GM23248 (cell line): ENCODE data around the gene TNFRSF1B. TPM values are rescaled to one million over a fixed set of nuclear protein-coding genes. Genes with fewer than 3 reads are reported as not detected.

Experiments
- DNase-seq: peaks from one replicate; pipeline ENCODE4 v3.0.0-alpha.2; 2015
- H2AFZ ChIP-seq: fragments of 200-600 bp; sonication (generic); 2 replicates; pipeline ENCODE4 v1.6.1; 2016; ENCODE audit warnings: antibody characterized with exemption
- H3F3A ChIP-seq: fragments of 200-600 bp; sonication (generic); 2 replicates; pipeline ENCODE4 v1.6.1; 2016; ENCODE audit warnings: mild to moderate bottlenecking, antibody characterized with exemption, mixed run types; ENCODE audit not compliant: insufficient read depth
- H3K27ac ChIP-seq: fragments of 200-600 bp; sonication (generic); 2 replicates; pipeline ENCODE4 v1.5.1; 2016; ENCODE audit warnings: mild to moderate bottlenecking
- H3K27me3 ChIP-seq: fragments of 200-600 bp; sonication (generic); replicated peaks from 2 replicates; pipeline ENCODE4 v1.6.1; 2016; ENCODE audit warnings: mild to moderate bottlenecking; ENCODE audit not compliant: insufficient read depth
- H3K36me3 ChIP-seq: fragments of 200-600 bp; sonication (generic); 2 replicates; pipeline ENCODE4 v1.6.1; 2016; ENCODE audit warnings: low read depth, mild to moderate bottlenecking
- H3K4me1 ChIP-seq: fragments of 200-600 bp; sonication (generic); 2 replicates; pipeline ENCODE4 v1.6.1; 2016; ENCODE audit warnings: mild to moderate bottlenecking; ENCODE audit not compliant: insufficient read depth
- H3K4me2 ChIP-seq: fragments of 200-600 bp; sonication (generic); one replicate; pipeline ENCODE4 v1.6.1; 2016; ENCODE audit warnings: mild to moderate bottlenecking; ENCODE audit not compliant: unreplicated experiment
- H3K4me3 ChIP-seq: fragments of 200-600 bp; sonication (generic); 2 replicates; pipeline ENCODE4 v1.5.1; 2016; ENCODE audit warnings: mild to moderate bottlenecking
- H3K79me2 ChIP-seq: fragments of 200-600 bp; sonication (generic); 2 replicates; pipeline ENCODE4 v1.6.1; 2016; ENCODE audit warnings: mild to moderate bottlenecking; ENCODE audit not compliant: insufficient read depth
- H3K9ac ChIP-seq: fragments of 200-600 bp; sonication (generic); 2 replicates; pipeline ENCODE4 v1.6.1; 2016; ENCODE audit warnings: mild to moderate bottlenecking
- H3K9me2 ChIP-seq: fragments of 200-600 bp; sonication (generic); 2 replicates; pipeline ENCODE4 v1.6.1; 2016; ENCODE audit warnings: mixed run types, mild to moderate bottlenecking, moderate library complexity; ENCODE audit not compliant: insufficient read depth
- H3K9me3 ChIP-seq: fragments of 200-600 bp; sonication (generic); one replicate; pipeline ENCODE4 v1.6.1; 2017; ENCODE audit warnings: low read depth
- H4K20me1 ChIP-seq: fragments of 200-600 bp; sonication (generic); 2 replicates; pipeline ENCODE4 v1.6.0; 2016; ENCODE audit not compliant: insufficient read depth
- EZH2 ChIP-seq: fragments of 200-600 bp; sonication (generic); IDR thresholded peaks from 2 replicates; pipeline ENCODE4 v1.6.1; 2018; ENCODE audit warnings: antibody characterized with exemption, mild to moderate bottlenecking; ENCODE audit not compliant: insufficient read depth, poor library complexity, severe bottlenecking
- EZH2phosphoT487 ChIP-seq: fragments of 200-600 bp; sonication (generic); IDR thresholded peaks from 2 replicates; pipeline ENCODE4 v1.6.1; 2018; ENCODE audit warnings: antibody characterized with exemption, moderate library complexity, mild to moderate bottlenecking, low read depth; ENCODE audit not compliant: insufficient read depth
- WGBS, 2 experiments: methylation state at CpG; one replicate each; pipeline ENCODE4 v1.1.6; 2015 to 2017; ENCODE audit warnings: low lambda C conversion rate in 2 of 2, low coverage in 1 of 2; ENCODE audit errors: missing lambda C conversion rate in 2 of 2; 5-methylcytosine and 5-hydroxymethylcytosine counted together
- in situ Hi-C: fragments of 300-500 bp; cut with MboI; formaldehyde crosslinking; loops from 2 replicates; pipeline ENCODE4 v1.15.0; 2020
- polyA plus RNA-seq: library from polyadenylated mRNA; unstranded; fragments of >200 nt; fragmentation: Nextera tagmentation; extraction: Ambion mirVana; gene quantifications from 2 replicates; pipeline ENCODE4 v1.2.1, GENCODE V29; 2016
- total RNA-seq: library from RNA; depleted of rRNA; stranded (reverse); fragments of >200 nt; shearing (Covaris generic); gene quantifications from 2 replicates; pipeline ENCODE4 v1.2.3, GENCODE V29; 2014; rRNA removed

Gene TNFRSF1B
- 0.25 and 2.9 TPM in 2 replicates for total RNA-seq
- polyA plus RNA-seq: 1.1 and 1.3 TPM in 2 replicates

DNA sequence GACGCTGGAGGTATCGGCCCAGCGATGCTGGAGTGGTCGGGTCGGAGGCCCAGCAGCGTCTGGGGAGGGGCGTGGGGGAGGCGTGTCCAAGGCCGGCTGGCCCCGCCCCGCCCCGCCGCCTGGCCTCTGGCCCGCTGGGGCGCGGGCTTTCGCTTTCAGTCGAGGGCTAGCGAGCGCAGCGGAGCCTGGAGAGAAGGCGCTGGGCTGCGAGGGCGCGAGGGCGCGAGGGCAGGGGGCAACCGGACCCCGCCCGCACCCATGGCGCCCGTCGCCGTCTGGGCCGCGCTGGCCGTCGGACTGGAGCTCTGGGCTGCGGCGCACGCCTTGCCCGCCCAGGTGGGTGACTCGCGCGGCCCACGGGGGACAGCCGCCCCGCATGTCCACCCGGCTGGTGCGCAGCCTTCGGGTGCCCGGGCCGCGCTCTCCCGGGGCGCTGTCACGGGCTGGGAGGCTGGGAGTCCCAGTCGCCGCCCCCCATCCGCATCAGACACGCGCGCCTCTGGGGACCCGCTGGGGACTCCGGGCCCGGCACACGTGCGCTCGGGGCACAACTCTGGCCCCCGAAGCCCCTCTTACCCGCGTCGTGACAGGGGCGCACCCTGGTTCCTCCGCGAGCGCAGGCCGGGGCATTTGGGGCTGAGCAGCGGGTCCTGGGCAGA lies at the start of gene TNFRSF1B:
TNFRSF1B (plus strand) TSS at position 158 of the 659 bp plus-strand sequence; CDS start at position 259, 101 bp downstream.
- peak; percentile 65 for DNase-seq

DNA sequence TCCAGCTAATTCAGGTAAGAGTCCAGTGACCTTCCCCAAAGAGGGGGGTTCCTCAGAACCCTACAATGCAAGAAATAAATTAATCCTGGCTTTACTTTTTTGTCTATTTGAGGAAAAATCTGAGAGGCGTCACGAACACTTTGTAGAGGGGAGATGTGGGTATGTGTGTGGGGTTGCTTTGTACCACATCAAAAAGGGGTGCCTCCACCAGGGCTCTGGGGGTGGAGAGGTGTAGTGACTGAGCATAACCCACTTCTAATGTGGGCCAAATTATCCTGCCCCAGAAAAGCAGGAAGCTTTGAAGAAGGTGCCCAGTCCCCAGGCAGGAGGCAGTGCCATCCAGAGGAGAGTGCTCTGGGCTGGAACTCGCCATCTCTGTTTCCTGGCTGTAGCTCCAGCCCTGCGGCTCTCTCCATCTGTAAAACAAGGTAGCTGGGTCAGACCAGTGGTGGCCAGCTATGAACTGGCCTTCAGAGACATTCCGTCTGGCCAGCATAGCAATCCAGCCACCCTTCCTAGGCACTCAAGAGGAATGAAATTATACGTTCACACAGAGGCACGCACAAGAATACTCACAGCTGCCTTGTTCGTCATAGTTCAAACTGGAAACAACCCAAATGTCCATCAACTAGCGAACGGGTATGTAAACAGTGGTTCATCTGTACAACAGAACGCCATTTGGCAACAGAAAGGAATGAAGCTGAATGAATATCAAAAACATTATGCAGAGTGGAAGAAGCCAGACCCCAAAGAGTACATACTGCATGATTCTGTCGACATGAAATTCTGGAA lies 45.4 kb upstream of the TNFRSF1B start:
- WGBS, 2 experiments: 34 to 39% methylated on average over 12 of the region's 12 CpGs
- Histone ChIP-seq H3K9me3 (no peaks in the 10 kb centered on the region), H3K4me3 (no peak overlapping the region), H4K20me1 (no peaks in the 10 kb centered on the region), H3K9me2 (no peaks in the 10 kb centered on the region), H3K79me2 (no peaks in the 10 kb centered on the region), H3K27me3 (no peaks in the 10 kb centered on the region), H3K36me3 (no peaks in the 10 kb centered on the region), H3K4me1 (no peaks in the 10 kb centered on the region), H3F3A (no peaks in the 10 kb centered on the region), H2AFZ (no peak overlapping the region), H3K27ac (no peak overlapping the region), H3K4me2 (no peak overlapping the region), H3K9ac (no peak overlapping the region)
- in situ Hi-C loops: loop anchor here (5.0 kb wide), 1 partner anchor 91 kb away; no protein-coding TSS in a partner anchor
- TF ChIP-seq EZH2 (no peak), EZH2phosphoT487 (no peak)
- DNase-seq: peak; percentile 44

More for the DNA sequence above, at the start of gene TNFRSF1B:
- Histone ChIP-seq H2AFZ (peak within 1 kb of the TSS; percentile 65), H3K9me2 (no peaks in the 10 kb centered on the region), H3K79me2 (no peaks in the 10 kb centered on the region), H4K20me1 (no peaks in the 10 kb centered on the region), H3K27ac (no peak within 1 kb of the TSS), H3K4me2 (peak within 1 kb of the TSS; percentile 74), H3K27me3 (no peaks in the 10 kb centered on the region), H3K4me1 (peaks cover 6% of the 10 kb centered on the region), H3F3A (no peaks in the 10 kb centered on the region), H3K9me3 (no peaks in the 10 kb centered on the region), H3K4me3 (peak within 1 kb of the TSS; percentile 73), H3K36me3 (no peaks in the 10 kb centered on the region), H3K9ac (peak within 1 kb of the TSS; percentile 63)
- no peak for TF ChIP-seq EZH2
- TF ChIP-seq EZH2phosphoT487: no peak
- in situ Hi-C loops: no loop called here
- 2 to 6% methylated on average over 34 of the region's 79 CpGs for WGBS, 2 experiments

DNA sequence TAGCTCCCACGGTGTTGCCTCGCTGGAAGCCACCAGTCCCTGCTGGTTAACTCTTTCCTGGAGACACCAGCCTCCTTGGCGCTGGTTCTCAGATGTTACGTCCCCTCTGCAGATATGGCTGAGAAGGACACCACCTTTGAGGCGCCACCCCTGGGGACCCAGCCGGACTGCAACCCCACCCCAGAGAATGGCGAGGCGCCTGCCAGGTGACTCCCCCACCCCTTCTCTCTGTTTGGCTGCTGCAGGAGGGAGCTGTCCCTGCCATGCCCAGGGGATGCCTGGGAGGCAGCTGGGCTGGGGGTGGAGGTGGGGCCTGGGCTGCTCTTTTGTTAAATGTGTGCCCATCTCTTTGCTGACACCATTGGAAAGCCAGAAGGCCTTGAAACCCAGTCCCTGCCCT lies 43.6 kb upstream of the TNFRSF1B start:
- no peak overlapping the region for H3K27ac ChIP-seq
- H3K36me3 ChIP-seq: no peaks in the 10 kb centered on the region
- H3K79me2 ChIP-seq: no peaks in the 10 kb centered on the region
- TF ChIP-seq EZH2phosphoT487 (no peak), EZH2 (no peak)
- H3K4me2 ChIP-seq: no peak overlapping the region
- H3F3A ChIP-seq: no peaks in the 10 kb centered on the region
- in situ Hi-C loops: loop anchor here (5.0 kb wide), 1 partner anchor 89 kb away; no protein-coding TSS in a partner anchor
- no peak overlapping the region for H2AFZ ChIP-seq
- H3K9me2 ChIP-seq: no peaks in the 10 kb centered on the region
- no peaks in the 10 kb centered on the region for H3K9me3 ChIP-seq
- 66 to 69% methylated on average over 7 to 8 of the region's 8 CpGs for whole genome bisulfite sequencing, 2 experiments
- H3K4me3 ChIP-seq: no peak overlapping the region
- H4K20me1 ChIP-seq: no peaks in the 10 kb centered on the region
- H3K9ac ChIP-seq: no peak overlapping the region
- no peaks in the 10 kb centered on the region for H3K4me1 ChIP-seq
- H3K27me3 ChIP-seq: no peaks in the 10 kb centered on the region
- DNase-seq: no peak

DNA sequence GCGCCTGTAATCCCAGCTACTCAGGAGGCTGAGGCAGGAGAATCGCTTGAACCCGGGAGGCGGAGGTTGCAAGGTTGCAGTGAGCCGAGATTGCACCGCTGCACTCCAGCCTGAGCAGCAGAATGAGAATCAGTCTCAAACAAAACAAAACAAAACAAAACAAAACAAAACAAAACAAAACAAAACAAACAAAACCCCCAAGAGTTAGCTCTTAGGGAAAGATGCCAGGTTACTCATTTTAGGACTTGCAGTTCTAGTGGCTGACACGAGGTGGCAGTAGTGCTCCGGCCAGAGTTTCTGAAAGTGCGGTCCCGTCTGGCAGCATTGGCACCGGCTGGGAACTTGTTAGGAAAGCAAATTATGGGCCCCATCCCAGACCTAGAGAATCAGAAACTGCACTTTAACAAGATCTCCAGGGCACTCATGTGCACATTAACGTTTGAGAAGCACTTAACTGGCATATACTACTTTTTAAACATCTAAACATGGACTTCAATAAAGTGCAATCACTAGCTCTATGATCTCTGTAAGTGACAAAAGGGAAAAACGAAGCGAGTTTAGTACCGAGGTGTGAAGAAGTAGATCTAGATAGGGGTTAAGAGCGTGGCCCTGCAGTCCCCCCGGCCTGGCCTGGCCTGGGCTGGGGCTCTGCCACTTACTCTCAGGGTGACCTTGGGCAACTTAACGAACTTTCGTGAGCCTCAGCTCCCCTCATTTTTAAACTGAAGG lies 41.9 kb upstream of the TNFRSF1B start:
- no peak for TF ChIP-seq EZH2phosphoT487
- TF ChIP-seq EZH2: no peak
- H3K4me3 ChIP-seq: no peak overlapping the region
- no peak overlapping the region for H3K4me2 ChIP-seq
- H3K9me3 ChIP-seq: no peaks in the 10 kb centered on the region
- no peak overlapping the region for H2AFZ ChIP-seq
- H3K9ac ChIP-seq: no peak overlapping the region
- no peaks in the 10 kb centered on the region for H3K4me1 ChIP-seq
- no peaks in the 10 kb centered on the region for H3K9me2 ChIP-seq
- 50 to 51% methylated on average over 19 of the region's 19 CpGs for WGBS, 2 experiments
- in situ Hi-C loops: loop anchor here (5.0 kb wide), 1 partner anchor 87 kb away; no protein-coding TSS in a partner anchor
- DNase-seq: peak; percentile 85
- no peaks in the 10 kb centered on the region for H3K36me3 ChIP-seq
- H3K27me3 ChIP-seq: no peaks in the 10 kb centered on the region
- H3K27ac ChIP-seq: no peak overlapping the region
- H4K20me1 ChIP-seq: no peaks in the 10 kb centered on the region
- H3F3A ChIP-seq: no peaks in the 10 kb centered on the region
- H3K79me2 ChIP-seq: no peaks in the 10 kb centered on the region
